A172 (cell line): Measurements from ENCODE around the gene TCIRG1. TPM values are rescaled to one million over a fixed set of nuclear protein-coding genes. Genes with fewer than 3 reads are reported as not detected.
A peak's percentile ranks its signal among the peaks of the same experiment; 100 is the strongest.

Source experiments
- DNase-seq: peaks from one replicate; pipeline ENCODE4 v3.0.0-alpha.2; 2015; ENCODE audit warnings: low spot score
- total RNA-seq: library from RNA; depleted of rRNA; stranded (reverse); fragments of >200 nt; shearing (Covaris generic); gene quantifications from 2 replicates; pipeline ENCODE4 v1.2.3, GENCODE V29; 2014

The TCIRG1 gene
- total RNA-seq, 1 experiment from 2014 or later, result 149 TPM

DNA sequence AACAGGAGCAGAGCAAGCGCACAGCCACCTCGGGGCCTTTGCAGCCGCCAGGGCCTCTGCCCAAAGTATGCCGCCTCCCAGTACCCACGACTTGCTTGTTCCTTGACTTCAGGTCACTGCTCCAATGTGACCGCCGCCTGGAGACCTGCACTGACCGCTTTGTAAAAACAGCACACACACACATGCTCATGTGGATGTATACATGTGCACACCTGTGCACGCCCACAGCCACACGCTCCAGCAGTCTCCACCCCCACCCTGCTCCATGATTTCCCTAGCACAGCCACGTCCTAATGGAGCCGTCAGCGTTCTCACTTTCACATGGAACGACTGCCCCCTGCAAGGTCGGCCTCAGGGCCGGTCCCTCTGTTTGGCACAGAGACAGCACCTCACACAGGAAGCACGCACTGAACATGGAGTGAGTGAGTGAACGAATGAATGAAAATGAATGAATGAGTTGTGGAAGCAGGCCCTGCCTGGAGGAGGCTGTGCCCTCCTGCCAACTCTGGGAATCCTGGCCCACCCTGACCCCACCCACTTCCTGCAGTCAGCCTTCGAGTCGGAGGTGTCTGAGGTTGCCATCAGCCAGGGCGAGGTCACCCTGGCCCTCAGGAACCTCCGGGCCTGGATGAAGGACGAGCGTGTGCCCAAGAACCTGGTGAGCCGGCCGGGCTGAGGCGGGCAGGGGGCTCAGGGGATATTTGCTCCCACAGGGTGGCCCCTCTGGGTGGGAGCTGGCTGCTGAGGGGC is 20.7 kb upstream of the TCIRG1 start:
- DNase-seq, result no peak

DNA sequence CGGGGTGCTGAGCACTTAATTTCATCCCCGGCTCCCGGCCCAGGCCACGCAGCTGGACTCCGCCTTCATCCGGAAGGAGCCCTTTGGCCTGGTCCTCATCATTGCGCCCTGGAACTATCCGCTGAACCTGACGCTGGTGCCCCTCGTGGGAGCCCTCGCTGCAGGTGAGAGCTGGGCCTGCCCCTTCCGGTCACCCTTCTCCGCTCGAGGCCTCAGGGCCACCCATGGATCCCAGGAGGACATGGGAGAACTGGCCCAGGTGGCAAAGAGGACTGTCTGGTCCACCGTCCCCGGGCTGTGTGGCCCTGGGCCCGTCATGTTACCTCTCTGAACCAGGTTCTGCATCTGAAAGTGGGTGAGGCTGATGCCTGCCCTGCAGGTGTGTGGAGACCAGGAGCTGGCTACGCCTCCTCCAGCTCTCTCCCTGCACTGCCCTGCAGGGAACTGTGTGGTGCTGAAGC is 20.1 kb upstream of the TCIRG1 start:
- DNase-seq, result no peak

DNA sequence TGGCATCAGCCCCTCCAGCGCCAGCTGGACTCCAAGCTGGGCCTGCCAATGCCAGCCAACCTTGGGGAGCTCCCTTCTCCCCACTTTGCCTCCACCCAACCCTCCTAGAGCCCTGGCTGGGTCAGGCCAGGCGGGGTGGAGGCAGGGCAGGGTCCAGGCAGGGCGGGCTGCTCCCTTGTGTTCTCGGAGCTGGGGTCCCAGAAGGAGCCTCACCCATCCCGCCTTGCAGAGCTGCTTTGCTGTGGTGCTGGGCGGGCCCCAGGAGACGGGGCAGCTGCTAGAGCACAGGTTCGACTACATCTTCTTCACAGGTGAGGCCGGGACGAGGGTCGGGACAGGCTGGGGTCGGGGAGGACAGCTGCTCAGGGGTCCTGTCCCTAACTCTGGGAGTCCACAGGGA is 19.3 kb upstream of the TCIRG1 start:
- DNase-seq, result no peak

DNA sequence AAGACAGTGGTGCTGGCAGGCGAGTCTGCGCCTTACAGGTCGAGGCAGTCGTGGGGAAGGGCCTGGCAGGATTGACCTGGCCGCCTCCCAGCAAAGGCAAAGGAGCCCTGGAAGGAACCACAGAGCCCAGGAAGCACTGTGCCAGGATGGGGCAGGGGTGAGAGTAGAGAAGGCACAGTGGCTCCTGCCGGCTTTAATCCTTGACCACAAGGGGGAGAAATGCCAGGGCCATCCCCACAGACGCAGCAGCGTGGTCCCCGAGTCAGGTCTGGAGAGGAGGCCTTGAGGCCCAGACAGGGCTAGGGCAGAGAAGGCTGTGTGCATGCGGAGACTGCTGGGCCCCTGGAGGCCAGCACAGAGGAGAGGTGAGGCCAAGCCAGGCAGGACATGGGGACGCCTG is 18.2 kb upstream of the TCIRG1 start:
- DNase-seq, result peak; percentile 82

DNA sequence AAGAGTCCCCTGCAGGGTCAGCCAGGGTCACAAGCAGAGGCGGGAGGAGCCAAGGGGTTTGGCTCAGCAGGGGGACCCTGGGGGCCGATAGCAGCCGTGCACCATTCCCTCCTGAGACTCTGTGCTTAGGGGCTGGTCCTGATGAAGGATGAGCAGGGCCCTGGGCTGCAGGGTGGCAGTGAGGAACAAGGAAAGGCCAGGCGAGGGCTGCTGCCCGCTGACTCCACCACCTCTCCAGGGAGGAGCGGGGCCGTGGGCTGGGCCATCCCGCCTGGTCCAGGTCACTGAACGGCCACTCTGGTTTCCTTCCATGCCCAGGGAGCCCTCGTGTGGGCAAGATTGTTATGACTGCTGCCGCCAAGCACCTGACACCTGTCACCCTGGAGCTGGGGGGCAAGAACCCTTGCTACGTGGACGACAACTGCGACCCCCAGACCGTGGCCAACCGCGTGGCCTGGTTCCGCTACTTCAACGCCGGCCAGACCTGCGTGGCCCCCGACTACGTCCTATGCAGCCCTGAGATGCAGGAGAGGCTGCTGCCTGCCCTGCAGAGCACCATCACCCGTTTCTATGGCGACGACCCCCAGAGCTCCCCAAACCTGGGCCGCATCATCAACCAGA is 17.5 kb upstream of the TCIRG1 start:
- DNase-seq, result no peak

DNA sequence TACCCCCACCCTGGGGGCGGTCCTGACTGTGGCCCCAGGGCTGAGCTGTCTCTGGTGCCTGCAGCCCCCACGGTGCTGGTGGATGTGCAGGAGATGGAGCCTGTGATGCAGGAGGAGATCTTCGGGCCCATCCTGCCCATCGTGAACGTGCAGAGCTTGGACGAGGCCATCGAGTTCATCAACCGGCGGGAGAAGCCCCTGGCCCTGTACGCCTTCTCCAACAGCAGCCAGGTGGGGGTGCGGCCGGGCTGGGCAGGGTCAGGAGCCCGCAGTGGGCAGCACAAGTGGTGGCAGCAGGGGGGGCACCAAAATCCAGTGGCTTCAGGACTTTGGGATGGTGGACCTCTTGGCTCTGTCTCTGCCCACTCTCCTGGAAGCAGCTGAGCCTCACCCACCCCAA is 16.3 kb upstream of the TCIRG1 start:
- no peak for DNase-seq

DNA sequence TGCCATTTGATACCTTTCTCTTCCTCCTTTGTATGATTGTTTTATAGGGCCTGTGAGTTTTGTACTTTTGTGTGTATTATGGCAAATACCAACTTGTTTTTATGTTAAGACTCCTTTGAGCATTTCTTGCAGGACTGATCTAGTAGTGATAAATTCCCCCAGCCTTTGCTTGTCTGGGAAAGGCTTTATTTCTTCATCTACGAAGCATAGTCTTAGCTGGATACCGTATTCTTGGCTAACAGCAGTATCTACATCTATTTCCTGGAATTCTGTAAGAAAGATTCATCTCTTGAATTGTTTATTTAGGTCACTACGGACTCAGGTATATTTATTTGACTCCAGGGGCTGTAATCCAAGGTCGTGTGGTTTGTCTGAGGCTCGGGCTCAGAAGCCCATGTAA is 14.3 kb upstream of the TCIRG1 start:
- no peak for DNase-seq

DNA sequence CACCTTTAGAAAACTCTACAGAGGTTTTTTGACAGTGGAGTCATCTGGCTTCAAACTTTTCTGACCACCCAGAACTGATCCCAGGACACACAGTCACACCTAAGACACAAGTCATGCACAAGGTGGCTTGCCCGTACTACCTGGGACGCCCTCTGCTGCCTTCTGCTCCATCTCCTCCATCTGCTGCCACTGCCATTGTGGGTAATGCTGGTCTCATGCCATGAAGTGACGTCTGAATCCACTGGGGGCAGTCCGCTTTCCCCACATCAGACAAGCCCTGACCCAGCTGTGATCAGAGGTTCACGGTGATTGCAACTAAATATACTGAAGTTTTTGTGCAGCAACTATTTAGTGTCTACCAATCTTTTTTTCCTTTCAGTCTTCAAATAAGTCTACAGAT is 13.8 kb upstream of the TCIRG1 start:
- DNase-seq, result no peak

DNA sequence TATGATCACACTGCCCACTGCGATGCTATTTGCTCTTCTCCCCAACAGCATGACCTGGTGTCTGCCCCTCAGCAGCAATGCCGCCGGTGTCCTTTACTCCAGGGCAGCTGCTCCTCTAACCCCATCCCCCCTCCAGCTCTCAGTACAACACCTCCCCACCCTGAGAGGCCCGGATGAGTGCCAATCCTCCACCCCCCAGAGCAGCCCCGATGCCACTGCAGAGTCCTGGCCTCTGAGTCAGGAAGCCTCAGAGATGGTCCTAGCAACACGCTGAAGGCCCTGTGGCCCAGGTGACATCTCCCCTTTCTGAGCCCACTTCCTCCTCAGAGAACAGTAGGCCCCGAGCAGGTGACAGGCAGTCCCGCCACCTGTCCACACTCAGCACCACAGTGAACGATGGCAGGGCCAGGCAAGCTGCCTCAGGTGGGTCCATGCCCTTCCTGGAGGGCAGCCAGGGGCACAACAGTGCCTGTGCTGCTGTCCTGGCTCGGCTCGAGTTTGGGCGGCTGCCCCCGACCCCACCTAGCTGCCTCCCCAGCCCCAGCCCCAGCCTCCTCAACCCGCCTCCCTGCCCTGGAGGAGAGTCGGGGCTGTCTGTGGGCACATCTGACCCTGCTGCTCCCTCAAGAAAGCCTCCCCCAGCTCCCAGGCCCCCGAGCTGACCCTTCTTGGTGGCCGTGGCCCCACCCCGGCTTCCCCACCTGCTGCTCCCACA is 12.3 kb upstream of the TCIRG1 start:
- DNase-seq, result no peak

DNA sequence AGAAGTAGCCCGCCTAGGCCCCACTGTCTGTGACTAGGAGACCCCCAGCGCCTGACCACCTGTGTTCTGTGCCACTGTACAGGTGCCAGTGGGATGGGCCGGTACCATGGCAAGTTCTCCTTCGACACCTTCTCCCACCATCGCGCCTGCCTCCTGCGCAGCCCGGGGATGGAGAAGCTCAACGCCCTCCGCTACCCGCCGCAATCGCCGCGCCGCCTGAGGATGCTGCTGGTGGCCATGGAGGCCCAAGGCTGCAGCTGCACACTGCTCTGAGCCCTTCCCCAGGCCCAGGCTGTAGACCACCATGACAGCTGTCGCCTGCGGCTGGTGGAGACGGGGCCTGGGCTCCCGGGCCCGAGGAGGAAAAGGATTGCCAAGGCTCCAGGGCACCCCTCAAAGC is 11.2 kb upstream of the TCIRG1 start:
- no peak for DNase-seq

DNA sequence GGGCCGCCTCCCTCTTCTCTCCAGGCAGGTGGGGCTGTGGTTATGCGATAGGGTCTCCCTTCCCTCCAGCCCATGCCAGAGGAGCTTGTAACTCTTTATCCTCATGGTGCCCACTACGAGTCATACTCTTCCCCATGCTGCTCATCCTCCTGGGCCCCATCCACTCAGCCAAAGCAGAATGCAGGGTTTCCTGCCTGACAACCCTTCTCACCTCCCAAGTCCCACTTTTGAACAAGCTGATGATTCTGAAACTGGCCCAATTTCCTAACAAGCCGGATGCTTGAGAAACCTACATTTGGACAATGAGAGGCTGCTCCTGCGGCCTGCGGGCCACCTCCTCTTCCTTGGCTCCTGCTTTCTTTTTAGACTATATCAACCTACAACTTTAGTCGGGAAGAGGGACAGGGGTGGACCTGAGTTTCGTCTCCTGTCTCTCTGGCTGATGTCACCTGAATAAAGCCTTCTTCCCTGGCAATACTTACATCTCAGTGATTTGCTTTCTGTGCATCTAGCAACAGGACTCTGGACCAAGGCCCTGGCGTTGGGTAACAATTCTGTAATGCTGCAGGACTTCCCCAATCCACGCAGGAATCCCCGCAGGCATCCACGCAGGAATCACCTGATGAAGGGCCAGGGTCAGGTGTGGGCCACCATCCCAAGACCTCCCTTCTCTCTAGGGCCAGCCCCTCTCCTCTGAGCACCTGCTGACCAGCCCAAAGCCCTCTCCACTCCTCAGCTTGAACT is 9.9 kb upstream of the TCIRG1 start:
- DNase-seq, result no peak

DNA sequence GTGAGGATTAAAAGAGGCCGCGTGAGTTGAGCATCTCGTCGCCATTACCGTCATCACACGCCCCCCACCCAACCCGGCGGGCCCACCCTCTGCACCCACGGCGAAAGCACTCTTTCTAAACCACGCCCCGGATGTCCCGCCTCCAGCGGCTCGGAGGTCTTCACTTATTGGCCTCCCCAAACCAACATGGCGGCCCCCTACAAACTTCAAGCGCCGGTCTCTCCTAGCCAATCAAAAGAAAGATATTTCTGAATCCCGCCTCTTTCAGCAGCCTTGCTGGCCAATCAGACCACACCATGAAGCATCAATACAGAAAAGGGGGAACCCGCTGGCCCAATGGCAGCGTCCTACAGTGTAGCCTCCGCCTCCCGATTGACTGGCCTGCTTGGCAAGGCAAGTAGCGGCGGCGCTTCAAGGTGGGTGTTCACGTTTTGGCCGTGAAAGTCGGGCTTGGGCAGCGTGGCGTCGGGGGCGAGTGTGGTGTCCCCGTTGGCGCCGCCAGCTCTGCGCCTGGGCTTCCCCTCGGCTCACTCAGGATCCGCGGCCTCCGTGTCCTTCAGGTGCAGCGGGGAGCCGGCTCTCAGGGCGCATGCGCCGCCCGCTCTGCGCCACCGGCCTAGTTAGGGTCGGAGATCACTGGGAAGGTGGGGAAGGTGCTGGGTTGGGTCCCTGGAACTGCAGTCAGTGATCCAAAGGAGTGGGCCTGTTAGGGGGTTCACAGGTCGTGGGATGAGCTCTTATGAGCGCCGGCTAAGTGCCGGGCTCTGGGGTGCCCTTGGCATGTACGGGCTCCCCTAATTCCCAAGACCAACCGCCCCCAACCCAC is 8.3 kb upstream of the TCIRG1 start, which contains the start of gene NDUFS8:
TSS of gene NDUFS8 (plus strand) at position 364 of the 826 bp plus-strand sequence. CDS start 1,471 bp downstream, outside the sequence.
- DNase-seq, result peak; percentile 99

DNA sequence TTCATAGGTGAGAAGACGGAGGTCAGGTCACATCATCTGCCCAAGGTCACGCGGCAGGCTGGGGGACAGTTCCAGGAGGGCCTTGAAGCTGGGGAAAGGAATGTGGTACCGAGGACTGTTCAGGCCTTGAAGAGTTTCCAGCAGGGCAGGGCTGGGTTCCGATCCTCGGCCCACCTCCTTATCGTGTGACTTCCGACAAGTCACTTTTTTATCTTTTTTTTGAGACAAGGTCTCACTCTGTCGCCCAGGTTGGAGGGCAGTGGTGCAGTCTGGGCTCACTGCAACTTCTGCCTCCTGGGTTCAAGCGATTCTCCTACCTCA is 7.7 kb upstream of the TCIRG1 start:
- no peak for DNase-seq

DNA sequence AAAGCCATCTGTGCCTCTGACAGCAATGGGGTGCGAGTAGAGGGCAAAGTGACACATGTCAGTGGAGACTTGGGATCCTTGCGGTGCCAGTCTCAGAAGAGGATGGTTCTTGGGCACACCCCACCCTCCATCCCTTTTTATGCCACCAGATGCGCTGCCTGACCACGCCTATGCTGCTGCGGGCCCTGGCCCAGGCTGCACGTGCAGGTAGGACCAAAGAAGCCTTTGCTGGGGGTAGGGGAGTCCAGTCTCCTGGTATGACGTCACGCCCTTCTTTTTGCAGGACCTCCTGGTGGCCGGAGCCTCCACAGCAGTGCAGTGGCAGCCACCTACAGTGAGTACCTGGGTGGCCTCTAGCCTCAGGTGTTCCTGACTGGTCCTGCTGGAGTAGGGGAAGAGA is 6.8 kb upstream of the TCIRG1 start:
- no peak for DNase-seq

DNA sequence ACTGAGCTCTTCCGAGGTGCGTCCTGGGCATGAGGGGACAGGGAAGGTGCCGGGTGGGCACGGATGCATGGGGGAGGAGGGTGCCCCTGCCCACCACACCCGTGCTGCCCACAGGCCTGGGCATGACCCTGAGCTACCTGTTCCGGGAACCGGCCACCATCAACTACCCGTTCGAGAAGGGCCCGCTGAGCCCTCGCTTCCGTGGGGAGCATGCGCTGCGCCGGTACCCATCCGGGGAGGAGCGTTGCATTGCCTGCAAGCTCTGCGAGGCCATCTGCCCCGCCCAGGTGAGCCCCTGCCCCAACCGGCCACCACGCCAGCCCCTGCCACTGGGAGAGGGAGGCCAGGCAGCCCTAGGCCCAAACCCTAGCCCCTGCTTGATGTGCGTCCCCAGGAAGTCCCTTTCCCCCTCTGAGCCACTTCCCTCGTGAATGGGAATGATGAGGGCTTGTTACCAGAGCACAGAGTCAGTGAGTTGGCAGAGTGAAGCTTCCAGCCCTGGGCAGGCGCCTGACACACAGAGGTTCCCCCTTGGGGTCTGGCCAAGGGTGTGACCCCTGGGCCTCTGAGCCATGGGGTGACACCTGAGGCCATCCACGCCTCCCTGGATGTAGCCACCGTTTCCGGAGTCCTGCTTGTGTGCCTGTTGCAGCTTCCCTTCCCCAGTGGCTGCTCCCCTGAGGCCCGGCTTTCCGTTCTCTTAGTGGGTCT is 5.7 kb upstream of the TCIRG1 start:
- no peak for DNase-seq

DNA sequence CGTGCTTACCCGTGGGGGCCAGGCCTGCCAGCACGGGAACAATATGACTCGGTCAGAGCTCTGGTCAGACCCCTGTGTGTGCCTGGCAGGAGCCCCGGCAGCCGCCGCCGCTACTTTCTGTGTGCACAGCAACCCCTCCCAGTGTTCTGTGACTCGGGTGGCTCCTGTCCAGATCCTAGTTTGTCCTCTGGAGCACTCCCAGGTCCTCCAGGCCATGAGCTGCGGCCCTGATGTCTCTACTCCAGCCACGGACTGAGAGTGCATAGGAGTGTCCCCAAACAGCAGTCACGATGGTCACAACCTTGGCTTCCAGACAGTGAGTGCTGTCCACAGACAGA is 5.1 kb upstream of the TCIRG1 start:
- no peak for DNase-seq

DNA sequence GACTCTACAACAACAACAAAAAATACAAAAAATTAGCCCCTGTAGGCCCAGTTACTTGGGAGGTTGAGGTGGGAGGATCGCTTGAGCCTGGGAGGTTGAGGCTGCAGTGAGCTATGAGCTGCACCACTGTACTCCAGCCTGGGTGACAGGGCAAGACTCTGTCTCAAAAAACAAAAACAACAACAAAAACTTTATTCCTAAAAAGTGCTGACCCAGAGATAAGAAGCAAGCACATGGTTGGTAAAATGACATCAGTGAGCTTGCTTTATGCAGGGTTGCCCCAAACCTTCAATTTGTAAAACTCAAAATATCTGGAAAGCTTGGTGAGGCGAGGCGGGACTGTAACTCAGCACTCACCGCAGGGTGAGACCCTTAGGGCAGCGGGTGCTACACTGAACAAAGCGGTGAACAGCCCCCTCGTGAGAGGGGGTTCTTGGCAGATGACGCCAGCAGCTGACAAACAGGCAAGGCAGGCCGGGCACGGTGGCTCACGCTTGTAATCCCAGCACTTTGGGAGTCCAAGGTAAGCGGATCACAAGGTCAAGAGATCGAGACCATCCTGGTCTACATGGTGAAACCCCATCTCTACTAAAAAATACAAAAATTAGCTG is 3.5 kb upstream of the TCIRG1 start:
- no peak for DNase-seq

DNA sequence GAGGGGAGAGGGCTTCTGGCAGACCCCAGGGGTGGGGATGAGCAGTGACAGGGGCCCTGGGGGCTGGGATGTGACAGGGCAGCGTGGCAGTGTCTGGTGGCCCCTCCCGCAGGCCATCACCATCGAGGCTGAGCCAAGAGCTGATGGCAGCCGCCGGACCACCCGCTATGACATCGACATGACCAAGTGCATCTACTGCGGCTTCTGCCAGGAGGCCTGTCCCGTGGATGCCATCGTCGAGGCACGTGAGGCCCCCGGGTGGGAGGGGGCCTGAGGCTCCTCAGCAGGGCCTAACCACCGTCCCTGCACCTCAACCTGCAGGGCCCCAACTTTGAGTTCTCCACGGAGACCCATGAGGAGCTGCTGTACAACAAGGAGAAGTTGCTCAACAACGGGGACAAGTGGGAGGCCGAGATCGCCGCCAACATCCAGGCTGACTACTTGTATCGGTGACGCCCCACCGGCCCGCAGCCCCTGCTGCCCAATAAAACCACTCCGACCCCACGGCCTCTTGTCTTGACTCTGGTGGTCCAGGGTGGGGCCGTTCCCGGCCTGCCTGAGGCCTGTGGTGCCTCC is 2.6 kb upstream of the TCIRG1 start:
- no peak for DNase-seq

DNA sequence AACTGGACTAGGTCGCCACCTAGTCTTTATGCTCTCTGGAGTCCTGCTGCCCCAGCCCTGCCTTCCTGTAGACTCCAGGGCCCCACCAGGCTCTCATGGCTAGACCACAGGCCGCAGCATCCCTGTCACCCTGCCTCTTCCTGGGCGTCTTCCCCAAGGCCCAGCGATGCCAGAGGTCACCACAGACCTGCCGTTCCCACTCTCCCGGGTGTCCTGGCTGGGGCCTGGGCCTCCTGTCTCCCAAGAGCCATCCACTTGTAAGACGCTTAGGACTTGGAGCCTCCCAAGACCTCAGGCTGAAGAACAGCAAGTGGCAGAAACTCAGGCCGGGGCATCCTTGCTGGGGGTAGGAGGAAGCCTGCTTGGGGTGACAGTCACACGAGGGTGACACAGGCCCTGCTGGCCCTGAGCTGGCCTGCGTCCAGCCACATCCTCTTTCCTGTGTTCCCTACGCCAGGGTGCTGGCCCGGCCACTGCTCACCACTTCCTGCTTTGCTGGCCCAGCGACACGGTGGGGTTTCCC is 2.0 kb upstream of the TCIRG1 start:
- no peak for DNase-seq
